Anterior cingulate cortex (tissue), 58 donors: ENCODE results near the gene B4GALT2.

ENCODE experiments used
- DNase-seq, 58 donors: peaks; one replicate each; lab custom pipeline; 2025; lab: John Stamatoyannopoulos, UW

Gene B4GALT2

DNA sequence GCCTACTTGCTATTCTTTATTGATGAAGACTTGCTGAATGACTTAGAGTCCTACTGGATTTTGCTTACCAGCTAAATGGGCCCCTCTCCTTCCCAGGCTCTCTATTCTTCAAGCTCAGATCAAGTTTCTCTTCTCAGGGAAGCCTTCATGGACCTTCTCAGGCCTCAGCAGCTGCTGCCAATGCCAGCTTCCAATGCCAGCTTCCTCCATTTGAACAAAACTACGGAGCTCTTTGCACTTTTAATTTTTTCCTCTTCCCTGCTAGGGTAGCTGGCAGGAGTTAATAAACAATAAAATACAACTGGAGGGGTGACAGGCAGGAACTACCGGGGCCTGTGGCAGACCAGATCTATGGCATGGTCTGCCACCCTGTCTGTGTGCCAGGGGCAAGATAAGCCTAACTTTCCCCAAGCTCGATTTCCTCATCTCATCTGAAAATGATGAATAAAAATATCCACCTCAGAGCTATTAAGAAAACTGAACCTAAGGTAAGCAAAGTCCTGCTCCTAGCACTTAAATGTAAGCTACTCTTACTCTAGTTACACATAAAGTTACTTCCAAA lies 33.3 kb upstream of the B4GALT2 start:
- no peak for DNase-seq

DNA sequence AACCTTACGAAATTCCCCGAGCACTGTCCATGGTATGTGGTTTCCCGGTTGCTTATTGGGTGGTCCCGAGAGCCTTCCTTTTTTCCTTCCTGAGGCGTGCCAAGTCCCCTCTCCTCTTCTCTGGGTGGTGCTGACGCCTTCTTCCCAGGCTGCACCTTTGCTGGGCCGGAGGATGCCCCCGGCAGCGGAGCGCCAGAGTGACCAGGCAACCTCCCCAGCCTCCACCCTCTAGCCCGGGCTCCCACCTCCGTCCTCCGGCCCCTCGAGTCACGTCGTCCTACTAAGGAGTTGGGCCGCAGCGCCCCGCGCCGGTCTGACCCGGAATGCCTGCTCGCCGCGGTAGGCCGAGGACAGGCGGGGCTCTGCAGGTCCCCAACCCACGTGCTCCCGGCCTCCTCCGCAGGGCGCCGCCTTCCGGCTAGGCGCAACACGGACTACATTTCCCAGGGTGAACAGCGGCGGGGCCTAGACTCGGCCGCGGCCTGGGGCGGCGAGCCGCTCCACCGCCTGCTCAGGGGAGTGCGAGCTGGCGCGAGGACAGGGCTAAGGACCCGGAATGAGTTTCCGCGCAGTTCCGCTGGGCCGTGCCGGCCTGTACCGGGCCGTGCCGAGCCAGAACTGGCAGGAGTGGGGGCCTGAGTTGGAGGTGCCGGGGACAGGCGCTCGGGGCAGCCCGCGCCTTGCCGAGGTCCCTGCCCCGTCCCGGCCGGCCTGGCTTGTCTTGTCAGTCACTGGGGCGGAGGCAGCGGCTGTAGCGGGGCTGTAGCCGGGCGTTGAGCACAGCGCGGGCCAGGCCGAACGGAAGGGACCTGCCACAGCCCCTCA lies 32.6 kb upstream of the B4GALT2 start, which contains the start of gene IPO13:
IPO13 (plus strand) TSS at position 715 of the 825 bp plus-strand sequence. CDS start 651 bp downstream, outside the sequence.
- peak; percentile 72 to 98 (median 95) for DNase-seq

DNA sequence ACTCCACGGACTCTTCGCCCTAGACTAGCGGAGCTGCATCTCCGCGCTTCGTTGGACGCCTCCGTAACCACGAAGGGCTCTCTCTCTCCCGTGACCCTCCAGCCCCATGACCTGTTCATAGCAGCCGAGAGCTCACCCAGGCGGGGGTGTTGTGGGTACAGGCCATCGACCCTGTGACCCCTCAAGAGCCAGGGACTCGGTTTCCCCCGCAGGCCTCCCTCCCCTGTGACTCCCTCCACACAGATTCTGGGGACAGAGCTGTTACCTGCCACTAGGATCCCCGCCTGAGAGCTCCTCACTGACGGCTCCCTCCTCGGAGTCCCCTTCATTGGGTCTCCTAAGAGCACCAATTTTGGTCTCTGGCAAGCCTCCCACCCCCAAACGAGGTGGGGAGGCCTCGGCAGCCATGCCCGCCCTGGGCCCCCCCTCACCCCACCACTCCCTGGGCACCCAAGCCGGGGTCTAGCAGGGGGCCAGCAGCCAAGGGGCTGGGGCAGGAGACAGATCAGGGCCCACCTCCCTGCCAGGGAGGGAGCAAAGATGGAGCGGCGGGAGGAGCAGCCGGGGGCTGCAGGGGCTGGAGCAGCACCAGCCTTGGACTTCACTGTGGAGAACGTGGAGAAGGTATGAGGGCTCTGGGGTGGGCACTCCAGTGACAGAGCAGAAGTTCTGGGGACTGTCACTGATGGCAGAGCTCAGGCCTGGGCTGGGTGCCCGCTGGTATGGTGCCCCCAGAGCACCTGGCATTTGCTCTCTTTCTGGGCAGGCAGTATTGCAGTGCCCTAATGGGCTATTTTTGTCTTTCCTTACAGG lies 31.7 kb upstream of the B4GALT2 start:
- peak in 9 of 58 donors; percentile 22 to 58 (median 46) for DNase-seq

DNA sequence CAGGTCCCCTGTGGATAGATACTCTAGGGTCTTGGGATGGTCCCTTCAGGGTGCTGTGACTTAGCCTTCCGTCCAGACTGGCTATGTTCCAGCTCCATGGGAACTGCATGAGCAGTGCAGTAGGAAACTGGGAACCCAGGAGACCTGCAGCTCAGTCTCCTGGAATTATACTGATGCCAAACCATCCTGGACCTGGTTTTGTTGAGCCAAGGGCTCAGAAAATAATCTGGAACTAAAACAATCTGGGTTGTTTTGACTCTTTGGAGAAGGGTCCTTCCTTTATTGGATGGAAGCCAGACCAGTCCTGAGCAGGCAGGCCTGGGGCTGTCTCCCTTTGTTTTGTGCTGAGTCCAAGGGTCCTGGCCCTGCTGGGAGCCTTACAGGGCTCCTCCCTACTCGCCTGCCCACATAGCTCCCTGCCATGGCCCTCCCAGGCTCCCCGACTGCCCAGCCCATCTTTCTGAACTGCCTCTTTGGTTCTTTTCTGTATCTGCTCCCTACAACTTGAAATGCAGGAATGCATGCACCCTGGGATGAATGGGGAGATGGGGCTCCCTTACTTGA lies 31.1 kb upstream of the B4GALT2 start:
- DNase-seq = peak in 3 of 58 donors; percentile 38 to 54 (median 40)

DNA sequence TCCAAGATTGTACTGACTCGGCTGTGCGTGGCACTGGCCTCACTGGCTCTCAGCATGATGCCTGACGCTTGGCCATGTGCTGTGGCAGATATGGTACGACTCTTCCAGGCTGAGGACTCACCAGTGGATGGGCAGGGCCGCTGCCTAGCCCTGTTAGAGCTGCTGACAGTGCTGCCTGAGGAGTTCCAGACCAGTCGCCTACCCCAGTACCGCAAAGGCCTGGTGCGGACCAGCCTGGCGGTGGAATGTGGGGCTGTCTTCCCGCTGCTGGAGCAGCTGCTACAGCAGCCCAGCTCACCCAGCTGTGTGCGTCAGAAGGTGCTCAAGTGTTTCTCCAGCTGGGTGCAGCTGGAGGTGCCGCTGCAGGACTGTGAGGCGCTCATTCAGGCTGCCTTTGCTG lies 29.3 kb upstream of the B4GALT2 start:
- peak in 2 of 58 donors; percentile 15 to 36 for DNase-seq

DNA sequence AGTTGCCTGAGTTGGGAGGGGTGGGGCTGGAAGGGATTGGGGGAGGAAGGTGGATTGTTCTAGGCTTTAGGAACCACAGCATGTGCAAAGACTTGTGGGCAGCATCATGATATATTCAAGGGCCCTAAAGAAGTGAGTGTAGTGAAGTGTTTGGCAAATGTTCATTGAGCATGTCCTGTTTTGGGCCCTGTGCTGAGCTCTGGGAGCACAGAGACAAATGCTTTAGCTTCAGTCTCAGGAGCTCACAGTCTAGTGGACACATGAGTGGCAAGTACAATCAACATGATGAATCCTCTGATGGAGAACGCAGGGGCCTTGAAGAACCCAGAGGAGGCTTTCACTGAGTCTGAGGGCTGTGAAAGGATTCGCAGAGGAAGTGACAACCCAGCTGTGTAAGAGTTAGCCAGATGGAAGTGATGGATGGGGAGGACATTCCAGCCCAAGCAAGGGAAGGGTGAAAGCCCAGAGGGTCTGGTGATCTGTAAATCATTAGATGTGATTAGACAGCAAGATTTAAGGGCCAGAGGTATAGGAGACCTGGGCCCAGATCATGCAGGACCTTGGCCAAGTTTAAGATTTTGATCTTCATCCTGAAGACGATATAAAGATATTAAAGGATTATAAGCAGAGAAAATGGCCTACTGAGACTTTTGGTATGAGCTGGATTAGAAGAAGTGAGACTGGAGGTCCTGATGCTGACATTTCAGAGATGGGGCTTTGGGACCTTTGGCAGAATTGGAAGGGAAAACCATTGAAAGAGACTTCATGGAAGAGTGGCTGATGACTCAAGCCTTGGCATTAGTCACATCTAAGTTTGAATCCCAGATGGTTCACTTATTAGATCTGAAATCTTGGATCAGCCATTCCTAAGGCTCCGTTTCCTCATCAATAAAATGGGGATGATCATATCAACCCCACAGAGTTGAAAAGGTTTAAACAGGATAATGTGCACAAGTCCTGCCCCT lies 27.7 kb upstream of the B4GALT2 start:
- no peak for DNase-seq

DNA sequence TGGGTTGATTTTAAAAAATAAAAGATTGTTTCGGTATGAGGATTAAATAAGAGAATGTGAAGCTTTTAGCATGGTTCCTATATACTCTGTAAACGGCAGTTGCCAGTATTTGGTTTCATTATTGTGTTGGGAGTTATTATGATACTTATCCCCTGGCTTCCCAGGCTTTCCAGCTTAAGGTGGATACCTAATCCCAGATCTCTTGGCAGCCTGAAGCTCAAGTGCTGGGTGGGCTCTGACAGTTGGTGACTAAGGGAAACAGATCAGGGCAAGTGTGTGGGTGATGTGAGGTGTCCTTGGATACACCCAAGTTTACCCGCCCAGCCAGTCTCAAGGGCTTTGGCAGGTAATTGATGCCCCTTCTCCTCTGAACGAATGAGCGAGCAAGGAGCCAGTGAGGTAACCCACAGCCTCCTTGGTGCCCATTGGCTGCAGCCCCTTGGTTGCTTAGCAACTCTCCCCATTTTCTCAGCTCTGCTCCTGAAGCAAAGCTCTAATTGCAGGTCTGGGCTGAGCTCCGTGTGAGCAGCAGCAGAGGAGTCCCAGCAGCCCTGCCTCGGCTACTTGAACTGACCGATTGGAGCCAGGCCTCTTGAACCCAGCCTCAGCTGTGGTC lies 26.2 kb upstream of the B4GALT2 start:
- peak in 38 of 58 donors; percentile 20 to 80 (median 41) for DNase-seq

DNA sequence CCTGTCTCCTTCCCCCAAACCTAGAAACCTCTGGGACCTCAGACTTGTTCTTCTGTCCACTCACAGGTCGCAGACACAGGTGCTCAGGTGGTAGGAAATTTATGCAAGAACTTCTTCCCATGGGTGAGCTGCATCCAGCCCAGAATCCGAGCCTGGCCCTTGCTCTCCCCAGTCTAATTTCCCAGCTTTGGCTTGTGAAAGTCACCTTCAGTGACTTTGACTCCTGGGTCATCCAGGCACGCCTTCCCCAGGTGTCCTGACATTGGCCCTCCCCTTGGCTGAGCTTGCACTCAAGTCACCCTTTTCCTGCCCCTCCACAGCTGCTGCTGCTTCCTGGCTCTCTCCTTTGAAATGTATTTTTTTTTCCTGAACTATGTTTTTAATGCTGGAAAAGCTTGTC lies 25.6 kb upstream of the B4GALT2 start:
- DNase-seq = no peak

DNA sequence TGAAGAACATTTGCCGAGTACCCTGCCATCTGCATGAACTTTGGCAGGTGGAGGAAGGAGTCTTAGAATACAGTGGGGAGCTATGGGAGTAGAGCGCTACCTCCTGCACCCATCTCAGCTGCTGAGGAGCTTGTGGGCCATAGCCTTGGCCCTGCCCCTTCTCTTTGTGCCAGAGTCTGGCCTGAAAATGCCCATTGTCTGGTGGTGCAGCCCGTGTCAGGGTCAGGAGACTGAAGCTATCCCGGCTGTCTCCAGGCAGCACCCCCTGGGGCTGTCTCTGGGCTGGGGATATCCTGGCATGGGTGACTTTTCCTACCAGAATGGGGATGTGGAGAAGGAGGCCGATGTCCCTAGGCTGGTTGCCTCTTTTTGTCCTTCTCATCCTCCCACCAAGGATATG lies 25.0 kb upstream of the B4GALT2 start:
- DNase-seq = peak in 47 of 58 donors; percentile 21 to 94 (median 76)

DNA sequence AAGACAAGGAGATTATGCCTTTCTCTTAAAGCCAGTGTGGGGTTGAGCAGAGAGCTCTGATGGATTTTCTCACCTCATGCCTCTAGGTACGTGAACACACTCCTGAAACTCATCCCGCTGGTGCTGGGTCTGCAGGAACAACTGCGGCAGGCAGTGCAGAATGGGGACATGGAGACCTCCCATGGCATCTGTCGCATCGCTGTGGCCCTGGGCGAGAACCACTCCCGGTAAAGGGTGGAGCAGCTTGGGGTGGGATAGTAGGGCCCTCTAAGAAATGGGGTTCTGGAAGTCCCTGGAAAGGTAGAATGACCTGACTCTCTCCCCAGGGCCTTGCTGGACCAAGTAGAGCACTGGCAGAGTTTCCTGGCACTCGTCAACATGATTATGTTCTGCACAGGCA lies 22.8 kb upstream of the B4GALT2 start:
- DNase-seq = no peak

DNA sequence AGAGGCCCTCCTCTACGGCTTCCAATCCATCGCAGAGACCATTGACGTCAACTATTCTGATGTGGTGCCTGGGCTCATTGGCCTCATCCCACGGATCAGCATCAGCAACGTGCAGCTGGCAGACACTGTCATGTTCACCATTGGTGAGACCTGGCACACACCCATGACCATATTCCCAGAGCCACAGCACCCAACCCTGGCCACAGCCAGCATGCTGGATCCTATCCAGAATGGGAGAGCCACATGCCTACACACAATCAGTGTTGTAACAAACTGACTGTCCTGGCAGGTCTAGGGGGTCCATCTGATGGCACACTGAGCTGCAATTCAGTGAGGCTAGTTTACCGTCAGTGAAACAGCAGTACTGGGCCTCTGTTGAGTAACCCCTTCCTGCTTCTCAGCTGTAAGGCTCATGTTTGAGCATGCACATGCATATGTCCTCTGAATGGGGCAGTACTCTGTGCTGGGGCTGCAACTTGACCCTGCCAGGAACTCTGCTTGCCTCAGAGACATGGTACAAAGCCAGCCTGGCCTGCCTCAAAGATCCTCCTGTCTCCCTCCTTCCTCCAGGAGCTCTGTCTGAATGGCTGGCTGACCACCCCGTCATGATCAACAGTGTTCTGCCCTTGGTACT lies 21.5 kb upstream of the B4GALT2 start:
- DNase-seq = peak in 2 of 58 donors; percentile 21 to 36

DNA sequence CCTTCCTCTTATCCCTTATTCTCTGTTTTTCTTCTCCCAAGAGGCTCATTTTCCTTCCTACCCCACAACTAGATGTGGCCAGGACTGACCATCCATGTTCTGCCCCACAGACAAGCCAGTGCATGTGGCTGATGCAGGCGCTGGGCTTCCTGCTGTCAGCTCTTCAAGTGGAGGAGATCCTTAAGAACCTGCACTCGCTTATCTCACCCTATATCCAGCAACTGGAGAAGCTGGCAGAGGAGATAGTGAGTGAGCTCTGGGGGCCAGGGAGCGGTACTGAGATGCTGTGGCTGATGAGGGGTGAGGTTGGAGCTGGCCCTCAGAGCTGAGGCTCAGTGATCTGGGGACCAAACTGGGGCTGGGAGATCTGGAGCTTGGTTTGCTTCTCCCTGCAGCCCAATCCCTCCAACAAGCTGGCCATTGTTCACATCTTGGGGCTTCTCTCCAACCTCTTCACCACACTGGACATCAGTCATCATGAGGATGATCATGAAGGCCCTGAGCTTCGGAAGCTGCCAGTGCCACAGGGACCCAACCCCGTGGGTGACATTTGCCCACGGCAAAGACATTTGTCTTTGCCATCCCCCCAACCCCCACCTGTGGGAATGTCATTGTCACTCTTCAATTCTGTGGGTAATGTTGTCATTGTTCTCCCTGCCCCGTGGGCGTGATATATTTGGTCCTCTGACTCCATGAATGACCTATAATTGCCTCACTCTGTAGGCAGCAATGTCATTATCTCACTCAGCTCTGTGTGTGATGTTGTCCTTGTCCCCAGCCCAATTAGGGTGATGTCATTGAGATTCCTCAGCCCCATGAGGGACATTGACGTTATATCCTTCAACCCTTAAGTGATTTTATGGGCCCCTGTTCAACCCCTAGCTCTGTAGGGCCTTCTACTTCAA lies 20.4 kb upstream of the B4GALT2 start:
- peak in 6 of 58 donors; percentile 15 to 41 (median 24) for DNase-seq

DNA sequence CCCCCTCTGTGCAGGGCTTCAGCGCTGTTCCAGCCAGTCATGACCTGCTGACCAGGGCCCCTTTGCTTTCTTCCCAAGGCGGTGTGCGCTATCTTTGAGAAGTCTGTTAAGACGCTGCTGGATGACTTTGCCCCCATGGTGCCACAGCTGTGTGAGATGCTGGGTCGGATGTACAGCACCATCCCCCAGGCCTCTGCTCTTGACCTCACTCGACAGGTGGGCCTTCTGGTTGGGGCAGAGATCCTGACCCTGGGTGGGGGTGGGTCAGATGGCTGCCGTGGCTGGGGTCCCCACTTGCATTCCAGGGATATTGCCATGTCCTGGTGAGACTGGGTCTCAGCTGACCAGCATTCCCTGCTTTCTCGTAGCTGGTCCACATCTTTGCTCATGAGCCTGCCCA lies 18.2 kb upstream of the B4GALT2 start:
- DNase-seq = no peak

DNA sequence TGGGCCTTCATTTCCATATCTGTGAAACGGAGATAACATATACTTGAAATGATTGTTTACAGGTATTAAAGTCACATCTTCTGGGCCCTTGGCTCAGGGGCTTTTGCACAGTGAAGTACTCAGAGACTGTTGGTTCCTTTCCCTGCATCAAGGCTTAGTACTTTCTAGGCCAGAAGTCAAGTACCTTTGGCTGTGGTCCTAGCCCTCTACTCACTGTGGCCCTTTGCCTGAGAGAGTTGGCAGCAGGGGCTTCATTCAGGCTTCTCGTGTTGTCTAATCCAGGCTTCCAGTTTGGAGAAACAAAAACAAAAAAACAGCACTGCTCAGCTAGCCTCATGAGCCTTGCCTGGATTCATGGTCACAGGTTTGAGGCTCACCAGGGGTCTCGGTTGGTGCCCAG lies 17.3 kb upstream of the B4GALT2 start:
- DNase-seq = peak in 5 of 58 donors; percentile 13 to 35 (median 17)

DNA sequence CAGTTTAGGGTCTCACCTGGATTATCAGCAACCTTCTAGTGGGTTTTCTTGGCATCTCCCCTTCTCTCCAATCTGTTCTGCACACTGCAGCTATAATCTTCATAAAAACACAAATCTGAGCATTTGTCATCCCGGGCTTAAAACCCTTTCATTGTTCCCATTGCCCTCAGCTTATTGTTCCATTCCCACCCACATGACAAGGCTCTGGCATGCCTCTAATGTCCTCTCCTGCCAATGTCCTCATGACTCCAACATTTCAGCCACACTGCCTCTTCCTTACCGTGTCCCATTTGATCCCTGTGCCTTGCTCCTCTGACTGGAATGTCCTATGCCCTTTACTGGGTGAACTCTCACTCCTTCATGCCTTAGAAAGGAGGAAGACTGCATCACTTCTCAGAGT lies 16.7 kb upstream of the B4GALT2 start:
- DNase-seq = peak in 19 of 58 donors; percentile 12 to 74 (median 34)

DNA sequence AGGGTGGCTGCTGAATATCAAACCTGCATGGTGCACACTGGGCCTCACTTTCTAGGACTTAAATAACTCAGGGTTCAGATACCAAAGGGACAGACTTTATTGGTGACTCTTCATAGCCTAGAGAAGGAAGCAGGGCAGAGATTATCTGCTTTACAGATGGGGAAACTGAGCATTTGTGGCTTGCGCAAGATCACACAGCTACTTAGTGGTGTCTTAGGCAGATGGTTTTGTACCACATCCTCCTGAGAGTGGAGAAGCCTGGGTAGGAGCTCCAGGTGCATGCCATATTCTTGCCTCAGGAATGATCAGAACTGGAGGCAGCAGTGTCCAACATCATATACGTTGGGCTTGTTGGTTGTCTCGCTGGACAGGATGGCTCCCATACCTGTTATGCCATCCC lies 16.0 kb upstream of the B4GALT2 start:
- DNase-seq = no peak

DNA sequence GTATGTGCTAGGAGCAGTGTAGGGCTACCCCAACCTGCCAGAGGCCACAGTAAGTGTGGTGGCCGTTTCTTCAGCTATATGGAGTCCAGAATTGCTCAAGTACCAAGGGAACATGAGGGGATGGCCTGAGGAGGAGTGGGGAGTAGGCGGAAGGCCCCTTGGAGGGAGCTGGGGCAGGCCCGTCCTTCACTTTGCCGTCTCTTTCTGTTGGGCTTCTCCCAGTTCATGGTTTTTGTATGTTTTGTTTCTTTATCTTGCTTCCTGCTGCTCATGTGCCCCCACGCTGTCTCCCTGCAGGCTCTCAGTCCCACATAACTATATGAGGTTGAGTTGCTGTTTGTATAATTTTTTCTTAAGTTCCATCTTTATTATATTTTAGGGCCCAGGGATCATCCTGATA lies 15.1 kb upstream of the B4GALT2 start:
- DNase-seq = no peak
